GM19372 (cell line): ENCODE measurements around the gene AGBL5.
A peak's percentile ranks its signal among the peaks of the same experiment; 100 is the strongest.

Source experiments
- ATAC-seq: cut with Tn5 transposase; IDR thresholded peaks from one replicate; pipeline ENCODE4 v1.9.1; 2021; ENCODE audit warnings: mild to moderate bottlenecking, low read depth, moderate library complexity; ENCODE audit not compliant: unreplicated experiment

AGBL5 gene

DNA sequence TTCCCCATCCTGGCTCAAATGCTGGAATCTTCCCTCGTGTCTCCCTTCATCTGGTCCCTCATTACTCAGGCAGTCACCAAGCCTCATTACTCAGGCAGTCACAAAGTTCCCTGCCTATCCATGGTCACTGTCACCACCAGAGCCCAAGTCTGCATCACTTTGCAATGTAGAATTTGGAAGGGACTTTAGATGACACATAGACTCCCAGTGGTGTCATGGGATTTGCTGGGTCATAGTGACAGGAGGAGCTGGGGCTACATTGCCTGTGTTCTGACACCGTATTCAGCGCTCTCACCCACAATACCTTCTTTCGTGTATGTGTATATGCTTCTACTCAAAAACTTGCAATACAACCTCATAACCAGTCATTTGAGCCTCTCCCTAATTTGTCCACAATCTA is 24.9 kb downstream of the AGBL5 start:
- no peak for ATAC-seq

DNA sequence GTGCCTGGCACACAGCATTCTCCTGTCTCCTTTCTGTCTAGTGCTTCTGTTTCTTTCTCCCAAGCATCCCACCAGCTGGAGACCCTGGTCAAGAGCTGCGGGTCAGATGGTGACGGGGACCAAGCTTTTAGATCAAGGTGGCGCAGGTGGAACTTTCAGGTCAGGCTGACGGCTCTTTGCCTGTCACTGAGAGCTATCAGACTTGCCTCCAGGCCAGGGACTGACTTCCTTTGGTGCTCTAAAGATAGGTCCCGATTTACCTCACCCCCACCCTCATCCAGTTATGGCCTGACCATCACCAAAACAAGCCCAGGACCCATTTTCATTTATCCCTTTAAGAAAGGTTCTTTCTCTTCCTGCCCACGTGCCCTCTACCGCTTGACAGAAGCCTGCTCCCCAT is 25.8 kb downstream of the AGBL5 start:
- ATAC-seq: no peak

DNA sequence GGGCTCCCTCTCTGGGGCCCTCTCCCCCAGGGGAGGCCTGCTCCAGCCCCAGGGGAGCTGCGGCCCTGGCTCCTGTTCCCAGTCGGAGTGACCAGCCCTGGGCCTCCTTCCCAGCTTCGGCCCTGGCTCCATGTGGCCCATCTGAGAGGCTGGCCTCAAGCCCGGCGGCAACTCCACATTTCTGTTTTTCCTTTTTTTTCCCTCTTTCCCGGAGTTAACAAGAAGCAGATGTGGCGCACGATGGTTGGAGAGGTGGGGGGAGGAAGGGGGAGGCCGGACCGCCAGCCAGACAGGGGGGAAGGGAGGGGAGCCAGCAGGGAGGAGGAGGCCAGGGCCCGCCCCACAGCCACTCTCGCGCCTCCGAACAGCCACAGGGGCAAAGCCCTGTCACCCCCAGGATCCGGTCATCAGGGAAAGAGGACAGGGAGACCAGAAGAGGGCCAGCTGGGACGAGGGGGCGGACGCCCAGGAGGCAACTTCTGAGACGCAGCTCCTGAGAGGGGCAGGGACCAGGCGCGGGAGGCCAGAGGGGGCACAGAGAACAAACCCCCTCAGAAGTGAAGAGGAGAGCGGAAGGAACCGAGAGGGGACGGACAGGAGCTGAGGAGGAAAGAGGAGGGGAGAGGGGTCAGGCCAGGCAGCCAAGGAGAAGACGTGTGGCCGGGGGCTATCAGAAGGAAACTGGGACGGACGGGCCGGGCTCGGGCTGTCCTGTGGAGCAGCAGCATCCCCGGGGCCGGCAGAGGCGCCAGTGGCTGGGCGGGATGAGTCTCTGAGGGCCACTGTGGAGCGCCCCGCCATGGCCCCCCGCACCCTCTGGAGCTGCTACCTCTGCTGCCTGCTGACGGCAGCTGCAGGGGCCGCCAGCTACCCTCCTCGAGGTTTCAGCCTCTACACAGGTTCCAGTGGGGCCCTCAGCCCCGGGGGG is 27.1 kb downstream of the AGBL5 start, which contains the start of gene EMILIN1:
TSS of gene EMILIN1 (plus strand) at position 349 of the 928 bp plus-strand sequence. CDS start at position 800, 451 bp downstream.
- ATAC-seq: no peak

DNA sequence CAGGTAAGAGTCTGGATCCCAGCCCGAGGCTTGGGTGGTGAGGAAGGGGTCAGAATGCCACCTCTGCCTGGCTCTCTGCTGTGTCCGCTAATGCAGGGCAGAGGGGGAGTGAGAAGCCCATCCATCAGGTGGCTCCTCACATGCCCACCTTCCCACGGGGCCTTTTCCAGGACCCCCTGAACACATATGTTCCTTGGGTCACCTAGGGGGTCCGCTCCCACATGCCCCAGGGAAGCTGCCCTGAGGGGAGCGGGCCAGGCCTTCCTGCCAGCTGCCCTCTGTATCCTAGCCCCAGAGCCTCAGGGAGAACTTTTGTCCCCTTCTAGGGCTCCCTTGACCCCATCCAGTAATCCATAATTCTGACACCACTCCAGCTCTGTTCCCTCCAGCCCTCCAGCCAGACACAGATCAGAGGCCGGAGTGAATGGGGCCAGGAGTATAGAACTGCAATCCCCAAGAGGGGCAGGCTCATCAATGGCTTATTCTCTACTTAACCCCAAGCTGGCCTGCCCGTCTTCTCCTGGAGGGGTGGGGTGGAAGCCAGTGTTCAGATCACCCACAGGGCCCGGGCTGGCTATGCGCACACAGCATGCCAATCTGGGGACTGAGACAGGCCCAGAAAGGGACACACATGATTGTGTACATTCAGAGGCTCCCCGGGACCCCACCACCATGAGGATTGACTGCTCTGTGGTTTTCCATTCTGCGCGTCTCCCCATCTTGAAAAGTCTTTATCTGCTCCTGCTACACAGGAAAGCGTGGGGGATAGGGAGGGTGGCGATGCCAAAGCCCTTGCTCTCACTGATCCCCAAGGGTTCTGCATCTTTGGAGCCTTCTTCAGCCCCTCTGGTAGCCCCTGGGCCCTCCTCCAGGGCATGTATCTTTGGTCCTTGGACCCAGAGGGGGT is 28.0 kb downstream of the AGBL5 start:
- ATAC-seq: no peak

DNA sequence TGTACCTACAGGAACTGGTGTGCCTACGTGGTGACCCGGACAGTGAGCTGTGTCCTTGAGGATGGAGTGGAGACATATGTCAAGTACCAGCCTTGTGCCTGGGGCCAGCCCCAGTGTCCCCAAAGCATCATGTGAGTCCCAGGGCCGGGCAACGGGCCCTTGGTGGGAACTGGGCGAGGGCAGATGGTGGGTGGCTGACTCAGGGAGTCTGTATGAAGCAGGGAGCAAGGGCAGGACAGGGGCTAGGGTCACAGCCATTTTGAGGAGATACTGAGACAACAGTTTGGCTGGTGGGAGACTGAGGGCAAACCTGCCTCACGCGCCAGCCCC is 28.6 kb downstream of the AGBL5 start:
- no peak for ATAC-seq

DNA sequence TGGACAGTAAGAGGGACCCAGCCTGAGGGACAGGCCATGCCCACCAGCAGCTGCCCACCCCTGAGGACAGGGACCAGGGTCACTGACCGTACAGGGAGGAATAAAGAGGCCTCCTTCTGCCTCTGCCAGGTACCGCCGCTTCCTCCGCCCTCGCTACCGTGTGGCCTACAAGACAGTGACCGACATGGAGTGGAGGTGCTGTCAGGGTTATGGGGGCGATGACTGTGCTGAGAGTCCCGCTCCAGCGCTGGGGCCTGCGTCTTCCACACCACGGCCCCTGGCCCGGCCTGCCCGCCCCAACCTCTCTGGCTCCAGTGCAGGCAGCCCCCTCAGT is 29.1 kb downstream of the AGBL5 start:
- no peak for ATAC-seq

DNA sequence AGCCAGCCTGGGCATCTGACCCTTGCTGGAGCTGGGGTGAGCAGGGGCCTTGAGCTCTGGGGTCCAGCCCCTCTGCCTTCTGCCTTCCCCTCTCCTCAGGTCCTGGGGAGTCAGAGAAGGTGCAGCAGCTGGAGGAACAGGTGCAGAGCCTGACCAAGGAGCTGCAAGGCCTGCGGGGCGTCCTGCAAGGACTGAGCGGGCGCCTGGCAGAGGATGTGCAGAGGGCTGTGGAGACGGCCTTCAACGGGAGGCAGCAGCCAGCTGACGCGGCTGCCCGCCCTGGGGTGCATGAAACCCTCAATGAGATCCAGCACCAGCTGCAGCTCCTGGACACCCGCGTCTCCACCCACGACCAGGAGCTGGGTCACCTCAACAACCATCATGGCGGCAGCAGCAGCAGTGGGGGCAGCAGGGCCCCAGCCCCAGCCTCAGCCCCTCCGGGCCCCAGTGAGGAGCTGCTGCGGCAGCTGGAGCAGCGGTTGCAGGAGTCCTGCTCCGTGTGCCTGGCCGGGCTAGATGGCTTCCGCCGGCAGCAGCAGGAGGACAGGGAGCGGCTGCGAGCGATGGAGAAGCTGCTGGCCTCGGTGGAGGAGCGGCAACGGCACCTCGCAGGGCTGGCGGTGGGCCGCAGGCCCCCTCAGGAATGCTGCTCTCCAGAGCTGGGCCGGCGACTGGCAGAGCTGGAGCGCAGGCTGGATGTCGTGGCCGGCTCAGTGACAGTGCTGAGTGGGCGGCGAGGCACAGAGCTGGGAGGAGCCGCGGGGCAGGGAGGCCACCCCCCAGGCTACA is 30.7 kb downstream of the AGBL5 start:
- no peak for ATAC-seq

DNA sequence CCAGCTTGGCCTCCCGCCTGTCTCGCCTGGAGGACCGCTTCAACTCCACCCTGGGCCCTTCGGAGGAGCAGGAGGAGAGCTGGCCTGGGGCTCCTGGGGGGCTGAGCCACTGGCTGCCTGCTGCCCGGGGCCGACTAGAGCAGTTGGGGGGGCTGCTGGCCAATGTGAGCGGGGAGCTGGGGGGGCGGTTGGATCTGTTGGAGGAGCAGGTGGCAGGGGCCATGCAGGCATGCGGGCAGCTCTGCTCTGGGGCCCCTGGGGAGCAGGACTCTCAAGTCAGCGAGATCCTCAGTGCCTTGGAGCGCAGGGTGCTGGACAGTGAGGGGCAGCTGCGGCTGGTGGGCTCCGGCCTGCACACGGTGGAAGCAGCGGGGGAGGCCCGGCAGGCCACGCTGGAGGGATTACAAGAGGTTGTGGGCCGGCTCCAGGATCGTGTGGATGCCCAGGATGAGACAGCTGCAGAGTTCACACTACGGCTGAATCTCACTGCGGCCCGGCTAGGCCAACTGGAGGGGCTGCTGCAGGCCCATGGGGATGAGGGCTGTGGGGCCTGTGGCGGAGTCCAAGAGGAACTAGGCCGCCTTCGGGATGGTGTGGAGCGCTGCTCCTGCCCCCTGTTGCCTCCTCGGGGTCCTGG is 31.4 kb downstream of the AGBL5 start:
- no peak for ATAC-seq

DNA sequence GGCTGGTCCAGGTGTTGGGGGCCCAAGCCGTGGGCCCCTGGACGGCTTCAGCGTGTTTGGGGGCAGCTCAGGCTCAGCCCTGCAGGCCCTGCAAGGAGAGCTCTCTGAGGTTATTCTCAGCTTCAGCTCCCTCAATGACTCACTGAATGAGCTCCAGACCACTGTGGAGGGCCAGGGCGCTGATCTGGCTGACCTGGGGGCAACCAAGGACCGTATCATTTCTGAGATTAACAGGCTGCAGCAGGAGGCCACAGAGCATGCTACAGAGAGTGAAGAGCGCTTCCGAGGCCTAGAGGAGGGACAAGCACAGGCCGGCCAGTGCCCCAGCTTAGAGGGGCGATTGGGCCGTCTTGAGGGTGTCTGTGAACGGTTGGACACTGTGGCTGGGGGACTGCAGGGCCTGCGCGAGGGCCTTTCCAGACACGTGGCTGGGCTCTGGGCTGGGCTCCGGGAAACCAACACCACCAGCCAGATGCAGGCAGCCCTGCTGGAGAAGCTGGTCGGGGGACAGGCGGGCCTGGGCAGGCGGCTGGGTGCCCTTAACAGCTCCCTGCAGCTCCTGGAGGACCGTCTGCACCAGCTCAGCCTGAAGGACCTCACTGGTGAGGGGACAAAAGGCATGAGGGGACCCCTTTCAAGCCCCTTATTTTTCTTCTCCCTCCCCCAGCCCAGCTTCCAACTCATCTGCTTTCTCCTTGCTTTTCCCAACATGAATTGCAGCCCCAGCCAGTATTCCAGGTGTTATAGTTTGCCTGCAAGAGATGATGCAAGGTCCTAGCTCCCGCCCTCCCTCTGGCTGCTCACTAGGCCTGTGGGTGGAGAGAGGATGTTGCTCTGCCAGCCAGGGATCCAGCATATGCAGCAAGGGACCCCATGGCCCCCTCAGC is 32.2 kb downstream of the AGBL5 start:
- ATAC-seq: no peak

DNA sequence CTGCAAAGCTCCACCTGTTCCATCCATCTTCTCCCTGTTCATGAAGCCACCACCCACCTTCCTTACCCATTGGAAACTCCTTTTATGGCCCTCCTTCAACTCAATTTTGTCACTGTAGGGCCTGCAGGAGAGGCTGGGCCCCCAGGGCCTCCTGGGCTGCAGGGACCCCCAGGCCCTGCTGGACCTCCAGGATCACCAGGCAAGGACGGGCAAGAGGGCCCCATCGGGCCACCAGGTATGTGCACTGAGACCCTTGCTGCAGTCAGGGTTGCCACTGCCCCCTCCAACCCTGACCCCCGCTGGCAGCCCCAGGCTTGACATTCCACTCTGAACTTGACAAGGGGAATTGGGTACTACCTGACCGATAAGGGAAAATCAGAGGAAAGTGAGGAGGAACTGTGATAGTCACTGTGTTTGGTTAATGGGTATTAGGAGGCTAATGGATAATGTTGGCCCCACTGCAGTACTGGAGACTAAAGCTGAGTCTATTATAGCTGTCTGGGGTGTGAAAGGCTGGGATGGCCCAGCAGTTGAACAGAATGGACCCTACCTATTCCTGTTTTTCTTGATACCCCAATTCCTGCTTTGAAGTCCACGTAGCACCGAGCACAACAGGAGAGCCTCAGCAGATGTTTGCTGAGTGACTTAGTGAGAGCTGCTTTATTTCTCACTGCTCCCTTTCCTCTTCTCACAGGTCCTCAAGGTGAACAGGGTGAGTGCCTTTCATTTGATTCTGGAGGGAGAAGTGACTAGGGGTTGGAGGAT is 33.0 kb downstream of the AGBL5 start:
- ATAC-seq: no peak

DNA sequence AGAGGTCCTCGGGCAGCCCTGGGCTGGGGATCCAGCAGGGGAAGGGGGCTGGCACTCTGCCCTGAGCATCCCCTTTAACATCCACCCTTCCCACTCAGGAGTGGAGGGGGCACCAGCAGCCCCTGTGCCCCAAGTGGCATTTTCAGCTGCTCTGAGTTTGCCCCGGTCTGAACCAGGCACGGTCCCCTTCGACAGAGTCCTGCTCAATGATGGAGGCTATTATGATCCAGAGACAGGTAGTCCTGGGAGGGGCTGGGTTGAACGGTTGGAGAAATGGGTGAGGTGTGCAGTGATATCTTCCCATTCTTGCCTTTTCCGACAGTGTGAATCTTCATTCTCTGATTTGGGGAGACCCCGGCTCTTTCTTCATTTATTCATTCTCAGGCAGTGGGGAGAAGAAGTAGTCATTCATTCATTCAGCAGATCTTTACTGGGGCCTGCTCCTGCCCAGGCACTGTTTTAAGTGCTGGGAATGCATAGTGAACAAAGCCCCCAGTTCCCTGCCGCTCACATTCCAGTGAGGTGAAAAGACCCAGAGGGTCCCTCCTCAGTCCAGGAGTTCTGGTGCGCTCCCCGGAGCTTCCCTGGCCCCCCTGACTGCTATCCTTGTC is 33.7 kb downstream of the AGBL5 start:
- no peak for ATAC-seq

DNA sequence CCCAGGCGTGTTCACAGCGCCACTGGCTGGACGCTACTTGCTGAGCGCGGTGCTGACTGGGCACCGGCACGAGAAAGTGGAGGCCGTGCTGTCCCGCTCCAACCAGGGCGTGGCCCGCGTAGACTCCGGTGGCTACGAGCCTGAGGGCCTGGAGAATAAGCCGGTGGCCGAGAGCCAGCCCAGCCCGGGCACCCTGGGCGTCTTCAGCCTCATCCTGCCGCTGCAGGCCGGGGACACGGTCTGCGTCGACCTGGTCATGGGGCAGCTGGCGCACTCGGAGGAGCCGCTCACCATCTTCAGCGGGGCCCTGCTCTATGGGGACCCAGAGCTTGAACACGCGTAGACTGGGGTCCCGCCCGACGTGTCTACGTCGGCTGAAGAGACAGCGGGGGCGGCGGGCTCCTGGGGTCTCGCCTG is 34.2 kb downstream of the AGBL5 start:
- ATAC-seq: no peak

DNA sequence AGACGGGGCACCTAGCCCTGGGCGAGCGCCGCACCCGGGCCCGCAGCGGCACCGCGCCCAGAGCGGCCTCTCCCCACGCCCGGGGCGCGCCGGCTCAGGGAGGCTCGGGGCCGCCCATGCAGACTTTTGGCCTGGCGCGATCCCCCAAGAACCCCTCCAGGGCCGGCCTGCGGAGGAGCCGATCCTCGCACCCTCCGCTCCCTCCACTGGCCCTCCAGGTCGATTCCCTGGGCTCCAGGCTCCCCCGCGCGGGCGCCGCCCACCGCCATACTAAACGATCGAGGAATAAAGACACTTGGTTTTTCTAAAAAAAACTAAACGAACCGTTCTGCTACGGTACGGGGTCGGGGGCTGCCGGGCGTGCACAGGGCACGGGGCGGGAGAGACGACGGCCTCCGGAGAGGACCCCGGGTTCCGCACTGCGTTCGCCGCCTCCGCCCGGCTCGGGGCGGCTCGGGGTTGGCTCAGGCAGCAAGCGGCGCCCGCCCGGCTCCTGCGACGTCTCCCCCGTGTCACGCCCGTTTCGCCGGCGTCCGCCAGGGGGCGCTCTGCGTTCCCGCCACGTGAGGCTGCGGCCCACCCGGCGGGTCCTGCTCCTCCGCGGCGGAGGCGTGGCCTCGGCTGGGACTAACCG is 34.7 kb downstream of the AGBL5 start:
- ATAC-seq: peak; percentile 78

DNA sequence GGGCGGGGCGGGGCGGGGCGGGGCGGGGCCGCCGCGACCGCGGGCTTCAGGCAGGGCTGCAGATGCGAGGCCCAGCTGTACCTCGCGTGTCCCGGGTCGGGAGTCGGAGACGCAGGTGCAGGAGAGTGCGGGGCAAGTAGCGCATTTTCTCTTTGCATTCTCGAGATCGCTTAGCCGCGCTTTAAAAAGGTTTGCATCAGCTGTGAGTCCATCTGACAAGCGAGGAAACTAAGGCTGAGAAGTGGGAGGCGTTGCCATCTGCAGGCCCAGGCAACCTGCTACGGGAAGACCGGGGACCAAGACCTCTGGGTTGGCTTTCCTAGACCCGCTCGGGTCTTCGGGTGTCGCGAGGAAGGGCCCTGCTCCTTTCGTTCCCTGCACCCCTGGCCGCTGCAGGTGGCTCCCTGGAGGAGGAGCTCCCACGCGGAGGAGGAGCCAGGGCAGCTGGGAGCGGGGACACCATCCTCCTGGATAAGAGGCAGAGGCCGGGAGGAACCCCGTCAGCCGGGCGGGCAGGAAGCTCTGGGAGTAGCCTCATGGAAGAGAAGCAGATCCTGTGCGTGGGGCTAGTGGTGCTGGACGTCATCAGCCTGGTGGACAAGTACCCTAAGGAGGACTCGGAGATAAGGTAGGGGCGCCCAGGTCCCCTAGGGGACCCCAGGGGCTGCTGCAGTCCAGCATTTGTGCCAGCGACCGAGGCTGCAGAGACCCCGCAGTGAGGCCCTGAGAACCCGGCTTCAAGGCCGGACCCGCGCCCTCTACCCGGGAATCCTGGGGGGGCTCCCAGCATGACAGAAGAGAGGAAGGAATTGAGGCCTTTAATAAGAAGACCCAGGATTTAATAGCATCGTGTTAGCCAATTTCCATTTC is 35.5 kb downstream of the AGBL5 start, which contains the start of gene KHK:
TSS of gene KHK (plus strand) at position 49 of the 870 bp plus-strand sequence. CDS start at position 537, 488 bp downstream.
- no peak for ATAC-seq

DNA sequence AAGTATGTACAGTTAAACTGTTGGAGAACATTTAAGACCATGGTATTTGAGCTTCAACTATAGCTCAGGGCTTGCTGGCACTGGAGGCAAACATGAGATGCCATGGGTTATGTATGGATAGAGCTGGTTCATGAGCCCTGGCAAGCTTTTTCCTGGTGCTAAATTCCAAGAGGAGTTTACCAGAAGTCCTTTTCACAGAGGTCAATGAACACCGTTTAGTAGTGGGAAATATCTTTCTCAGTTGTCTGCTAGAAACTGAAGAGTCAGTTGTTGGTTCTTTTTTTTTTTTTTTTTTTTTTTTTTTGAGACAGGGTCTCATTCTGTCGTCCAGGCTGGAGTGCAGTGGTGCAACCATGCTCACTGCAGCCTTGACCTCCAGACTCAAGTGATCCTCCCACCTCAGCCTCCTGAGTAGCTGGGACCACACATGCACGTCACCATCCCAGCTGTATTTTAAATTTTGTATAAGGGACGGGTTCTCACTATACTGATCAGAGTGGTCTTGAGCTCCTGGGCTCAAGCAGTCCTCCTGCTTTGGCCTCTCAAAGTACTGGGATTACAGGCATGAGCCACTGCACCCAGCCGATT is 36.4 kb downstream of the AGBL5 start:
- ATAC-seq: no peak

DNA sequence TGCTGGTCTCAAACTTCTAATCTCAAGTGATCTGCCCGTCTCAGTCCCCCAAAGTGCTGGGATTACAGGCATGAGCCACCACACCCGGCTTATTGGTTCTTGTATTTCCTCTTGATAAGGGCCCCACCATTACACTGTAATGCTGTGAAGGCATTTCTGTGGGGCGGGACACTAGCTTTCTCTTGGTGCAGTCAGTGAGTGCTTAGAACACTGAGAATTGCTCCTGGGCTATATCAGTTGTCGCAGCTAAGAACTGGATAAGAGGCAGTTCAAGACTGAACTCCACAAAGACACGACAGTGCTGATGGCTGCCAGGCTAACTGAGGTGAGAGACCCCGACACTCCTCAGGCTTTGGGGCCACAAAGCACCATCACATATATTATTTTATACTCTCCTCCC is 37.2 kb downstream of the AGBL5 start:
- no peak for ATAC-seq
